K562 (cell line): ENCODE data around the gene ALDH3A2. TPM values are rescaled to one million over a fixed set of nuclear protein-coding genes. Genes with fewer than 3 reads are reported as not detected.

Experiments used
- C11orf30 ChIP-seq: fragments of 450-650 bp; IDR thresholded peaks from 2 replicates; pipeline ENCODE4 v1.6.1; 2016; ENCODE audit warnings: low read depth, mild to moderate bottlenecking
- JUN ChIP-seq, 2 experiments: sonication (generic) in 1 of 2; formaldehyde crosslinking in 1 of 2; IDR thresholded peaks; 2 replicates each; pipeline versions ENCODE4 v1.6.1 to v1.8.0; 2012 to 2022; ENCODE audit warnings: borderline replicate concordance in 2 of 2, mild to moderate bottlenecking in 2 of 2, improper control_type of control experiment in 1 of 2, low read depth in 1 of 2, low read length in 1 of 2, missing genetic modification reagents in 1 of 2
- KLF1 ChIP-seq: fragments of 450-650 bp; IDR thresholded peaks from 2 replicates; pipeline ENCODE4 v1.6.1; 2016; ENCODE audit warnings: missing genetic modification characterization, missing compliant biosample characterization
- MEIS2 ChIP-seq: fragments of 450-650 bp; IDR thresholded peaks from 2 replicates; pipeline ENCODE4 v1.6.1; 2014; ENCODE audit warnings: mild to moderate bottlenecking; ENCODE audit not compliant: partially characterized antibody
- SOX6 ChIP-seq: fragments of 450-650 bp; IDR thresholded peaks from 2 replicates; pipeline ENCODE4 v1.6.1; 2014; ENCODE audit warnings: mild to moderate bottlenecking
- ZNF609 ChIP-seq: sonication (generic); formaldehyde crosslinking; IDR thresholded peaks from 2 replicates; pipeline ENCODE4 v1.8.1; 2023; ENCODE audit warnings: missing genetic modification reagents, mild to moderate bottlenecking, borderline replicate concordance
- polyA plus RNA-seq, 8 experiments: library from polyadenylated mRNA; depleted of rRNA in 4 of 8; stranded (reverse) in 5 of 8; unstranded in 3 of 8; fragments of >200 nt; fragmentation: Nextera tagmentation in 2 of 8; fragmentation: Illumina TruSeq in 1 of 8; extraction: Ambion mirVana in 2 of 8; extraction: Trizol in 1 of 8; gene quantifications; 2 replicates each; pipeline versions ENCODE4 v1.2.1 to v1.2.3, GENCODE V29; 2011 to 2014; ENCODE audit warnings: inconsistent platforms in 1 of 8, missing spikeins in 1 of 8
- total RNA-seq, 7 experiments: library from RNA; depleted of rRNA in 6 of 7; stranded (reverse); fragments of >200 nt in 6 of 7; fragmentation: Illumina TruSeq in 2 of 7; extraction: Trizol in 2 of 7; gene quantifications; 2 replicates each; pipeline versions ENCODE4 v1.2.1 to v1.2.3, GENCODE V29; 2011 to 2021; ENCODE audit warnings: low replicate concordance in 1 of 7

The ALDH3A2 gene
- total and polyA plus RNA-seq, 9 of the 15 experiments (the other 6 are each of a cell fraction or from before 2014, with no cell fraction given): 0.01 to 0.78 (median 0.12) TPM; not detected in 5

GRCh38 chr17:19708431-19709175 is 60.1 kb downstream of the ALDH3A2 start (continued):
- TF ChIP-seq JUN (IDR thresholded peaks at IDR 0.05; ENCODE audit: borderline replicate concordance, low read depth, low read length) (no peak), JUN (CRISPR knock-in tag; IDR thresholded peaks at IDR 0.05; ENCODE audit: borderline replicate concordance) (no peak), C11orf30 (no peak), SOX6 (no peak), ZNF609 (CRISPR knock-in tag) (no peak), KLF1 (no peak), MEIS2 (no peak)
